GM18873 (cell line): ENCODE data around the gene ARGLU1.

ENCODE experiments used
- ATAC-seq: cut with Tn5 transposase; IDR thresholded peaks from one replicate; pipeline ENCODE4 v1.9.1; 2021; ENCODE audit warnings: mild to moderate bottlenecking, moderate library complexity, moderate number of reproducible peaks; ENCODE audit not compliant: unreplicated experiment, low FRiP score

The ARGLU1 gene

GRCh38 chr13:106588367-106588766 is 20.4 kb upstream of the ARGLU1 start:
- no peak for ATAC-seq

GRCh38 chr13:106587787-106588186 is 19.9 kb upstream of the ARGLU1 start:
- no peak for ATAC-seq

- ATAC-seq, result no peak
Observed at GRCh38 chr13:106586648-106587166, 18.8 kb upstream of the ARGLU1 start.

- no peak for ATAC-seq
Observed at GRCh38 chr13:106581225-106581624, 13.3 kb upstream of the ARGLU1 start.

GRCh38 chr13:106575896-106576295 is 8.0 kb upstream of the ARGLU1 start:
- no peak for ATAC-seq

- no peak for ATAC-seq
Observed at GRCh38 chr13:106573868-106574267, 5.9 kb upstream of the ARGLU1 start.

- no peak for ATAC-seq
Observed at GRCh38 chr13:106573284-106573846, 5.4 kb upstream of the ARGLU1 start.

GRCh38 chr13:106570299-106570852 is 2.4 kb upstream of the ARGLU1 start:
- no peak for ATAC-seq

GRCh38 chr13:106569233-106570095 is 1.5 kb upstream of the ARGLU1 start:
- ATAC-seq, result no peak

- peak; percentile 34 for ATAC-seq
Observed at GRCh38 chr13:106568299-106569003, 514 bp upstream of the ARGLU1 start.

GRCh38 chr13:106566641-106567473 is 1.1 kb downstream of the ARGLU1 start:
- ATAC-seq, result peak; percentile 35

- ATAC-seq, result no peak
Observed at GRCh38 chr13:106565127-106565775, 2.7 kb downstream of the ARGLU1 start.

GRCh38 chr13:106562301-106562700 is 5.6 kb downstream of the ARGLU1 start:
- ATAC-seq, result no peak

- ATAC-seq, result peak; percentile 85
Observed at GRCh38 chr13:106561551-106562170, 6.3 kb downstream of the ARGLU1 start.

GRCh38 chr13:106560821-106561220 is 7.1 kb downstream of the ARGLU1 start:
- ATAC-seq, result peak; percentile 43

- no peak for ATAC-seq
Observed at GRCh38 chr13:106558527-106558926, 9.4 kb downstream of the ARGLU1 start.

- no peak for ATAC-seq
Observed at GRCh38 chr13:106555631-106556328, 12.2 kb downstream of the ARGLU1 start.

GRCh38 chr13:106551751-106552150 is 16.2 kb downstream of the ARGLU1 start:
- no peak for ATAC-seq
